ENCODE measurements around the gene ARSD.
"Not testable (repeated sequence)": the region's sequence is repeated elsewhere in the genome, so short reads cannot be mapped to it uniquely, and the experiment has no call there.

ARSD gene

GRCh38 chrX:2890536-2891460 is 38.3 kb downstream of the ARSD start:
- not testable (repeated sequence) for DNase-seq

- DNase-seq: not testable (repeated sequence)
Observed at GRCh38 chrX:2889706-2890490, 39.2 kb downstream of the ARSD start.

GRCh38 chrX:2889045-2889605 is 40.0 kb downstream of the ARSD start:
- DNase-seq: no peak

GRCh38 chrX:2888309-2888708 is 40.8 kb downstream of the ARSD start:
- DNase-seq: no peak

GRCh38 chrX:2883770-2884169 is 45.4 kb downstream of the ARSD start:
- no peak for DNase-seq

GRCh38 chrX:2879670-2880069 is 49.5 kb downstream of the ARSD start:
- DNase-seq: no peak

GRCh38 chrX:2878563-2878962 is 50.6 kb downstream of the ARSD start:
- no peak for DNase-seq

- DNase-seq: no peak
Observed at GRCh38 chrX:2875798-2876399, 53.2 kb downstream of the ARSD start.

- no peak for DNase-seq
Observed at GRCh38 chrX:2875136-2875481, 54.0 kb downstream of the ARSD start.

- no peak for DNase-seq
Observed at GRCh38 chrX:2874222-2875135, 54.7 kb downstream of the ARSD start.

- no peak for DNase-seq
Observed at GRCh38 chrX:2872671-2873277, 56.4 kb downstream of the ARSD start.

GRCh38 chrX:2871831-2872230 is 57.3 kb downstream of the ARSD start:
- DNase-seq: no peak

GRCh38 chrX:2870650-2871049 is 58.5 kb downstream of the ARSD start:
- no peak for DNase-seq

GRCh38 chrX:2867206-2867605 is 61.9 kb downstream of the ARSD start:
- no peak for DNase-seq

- no peak for DNase-seq
Observed at GRCh38 chrX:2863646-2864045, 65.5 kb downstream of the ARSD start.

GRCh38 chrX:2862404-2862803 is 66.7 kb downstream of the ARSD start:
- DNase-seq: no peak

- DNase-seq: no peak
Observed at GRCh38 chrX:2859197-2859797, 69.8 kb downstream of the ARSD start.

- no peak for DNase-seq
Observed at GRCh38 chrX:2857566-2857965, 71.6 kb downstream of the ARSD start.

- no peak for DNase-seq
Observed at GRCh38 chrX:2855761-2856160, 73.4 kb downstream of the ARSD start.

- DNase-seq: no peak
Observed at GRCh38 chrX:2854918-2855317, 74.2 kb downstream of the ARSD start.
